RPMI7951 (cell line): ENCODE results near the gene KCNQ4. TPM values are rescaled to one million over a fixed set of nuclear protein-coding genes. Genes with fewer than 3 reads are reported as not detected.

Source experiments
- DNase-seq: peaks from one replicate; pipeline ENCODE4 v3.0.0-alpha.2; 2012; ENCODE audit warnings: low read depth
- total RNA-seq: library from RNA; depleted of rRNA; stranded (reverse); fragments of >200 nt; shearing (Covaris generic); gene quantifications from 2 replicates; pipeline ENCODE4 v1.2.3, GENCODE V29; 2014

Gene KCNQ4
- total RNA-seq, 1 experiment from 2014 or later = not detected

- no peak for DNase-seq
Observed at GRCh38 chr1:40820251-40820797, 36.7 kb downstream of the KCNQ4 start.

- no peak for DNase-seq
Observed at GRCh38 chr1:40820911-40821693, 37.5 kb downstream of the KCNQ4 start.

GRCh38 chr1:40822890-40823289 is 39.3 kb downstream of the KCNQ4 start:
- no peak for DNase-seq

DNA sequence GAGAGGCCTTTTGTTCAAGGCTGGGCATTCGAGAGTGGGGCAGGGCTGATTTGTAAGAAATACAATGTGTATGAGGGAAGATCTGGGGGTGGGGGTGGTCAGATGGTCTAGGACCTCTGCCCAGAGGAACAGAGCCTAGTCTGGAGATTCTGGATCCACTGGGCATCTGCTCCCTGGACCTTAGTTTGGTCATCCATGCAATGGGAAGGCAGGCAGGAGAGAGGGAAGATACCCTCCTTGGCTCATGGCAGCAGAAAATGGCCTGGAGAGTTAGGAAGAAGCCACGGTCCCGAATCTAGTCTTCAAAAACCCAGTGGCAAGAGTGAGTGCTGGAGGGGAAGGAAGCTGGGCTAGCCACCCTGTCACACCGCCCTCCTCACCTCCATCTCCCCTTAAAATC is 39.8 kb downstream of the KCNQ4 start:
- no peak for DNase-seq

- no peak for DNase-seq
Observed at GRCh38 chr1:40823983-40824382, 40.4 kb downstream of the KCNQ4 start.

- no peak for DNase-seq
Observed at GRCh38 chr1:40824591-40825434, 41.2 kb downstream of the KCNQ4 start.

DNA sequence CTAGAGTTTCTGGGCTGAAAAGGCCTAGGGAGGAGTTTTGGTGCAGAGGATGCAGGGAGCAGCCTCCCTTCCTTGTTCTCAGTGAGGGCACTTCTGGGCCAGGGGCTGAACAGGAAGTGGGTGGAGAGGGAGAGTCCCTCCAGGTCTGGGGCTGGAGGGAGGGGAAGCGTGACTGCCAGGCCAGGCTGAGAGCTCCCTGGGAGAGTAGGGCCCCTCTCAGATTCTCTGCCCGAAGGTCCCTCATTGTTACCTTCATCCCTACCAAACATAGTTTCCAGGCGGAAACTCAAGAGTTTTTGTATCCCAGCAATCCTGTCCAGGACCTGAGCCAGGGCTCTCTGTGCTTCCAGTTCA is 41.8 kb downstream of the KCNQ4 start:
- no peak for DNase-seq

- no peak for DNase-seq
Observed at GRCh38 chr1:40825996-40826395, 42.4 kb downstream of the KCNQ4 start.

DNA sequence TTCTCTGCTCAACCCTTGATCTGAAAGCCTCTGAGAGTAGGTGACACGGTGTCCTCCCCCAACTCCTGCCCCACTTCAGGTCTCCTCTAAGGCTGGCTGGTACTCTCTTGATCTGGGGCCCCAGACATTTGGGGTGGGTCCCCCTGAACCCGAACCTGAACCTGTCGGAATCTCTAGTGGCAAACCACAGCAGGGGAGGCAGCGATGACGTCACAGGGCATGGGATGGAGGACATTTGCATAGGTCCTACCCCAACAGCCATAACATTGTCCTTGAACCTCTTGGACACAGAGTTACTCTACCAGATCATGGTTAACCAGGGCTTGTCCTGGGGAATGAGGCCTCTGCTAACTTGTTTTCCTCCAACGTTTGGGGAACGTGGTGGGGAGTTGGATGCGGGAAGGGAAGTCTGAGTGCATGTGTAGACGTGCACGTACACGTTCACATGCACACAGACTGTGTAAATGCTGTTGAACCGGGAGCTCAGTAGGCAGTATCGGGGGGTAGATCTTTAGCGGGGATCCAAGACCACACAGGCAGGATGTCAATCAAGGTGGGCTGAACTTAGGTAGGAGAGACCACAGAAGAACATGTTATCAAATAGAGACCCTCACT is 46.2 kb downstream of the KCNQ4 start:
- no peak for DNase-seq

DNA sequence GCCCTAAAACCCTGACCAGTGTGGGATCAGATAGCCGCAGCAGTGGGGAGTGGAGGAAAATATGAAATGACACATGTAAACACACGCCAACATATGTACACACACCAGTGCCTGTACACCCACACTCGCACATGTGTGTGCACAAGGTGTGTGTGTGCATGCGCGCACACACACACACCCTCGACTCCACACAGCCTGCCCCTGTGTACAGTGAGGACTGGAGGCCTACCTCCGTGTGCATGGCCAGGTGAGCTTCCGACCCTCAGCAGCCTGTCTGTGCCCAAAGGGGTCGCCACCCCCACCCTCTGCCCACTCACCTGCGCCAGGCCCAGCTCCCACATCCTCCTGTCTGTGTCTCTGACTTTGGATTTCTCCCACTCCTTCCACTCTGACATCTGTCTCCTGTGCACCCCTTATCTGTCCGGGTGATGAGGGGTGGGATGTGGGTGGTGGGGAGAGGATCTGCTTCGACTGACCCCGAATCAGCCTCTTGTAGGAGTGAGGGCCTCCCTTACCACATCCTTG is 46.9 kb downstream of the KCNQ4 start:
- DNase-seq = no peak

DNA sequence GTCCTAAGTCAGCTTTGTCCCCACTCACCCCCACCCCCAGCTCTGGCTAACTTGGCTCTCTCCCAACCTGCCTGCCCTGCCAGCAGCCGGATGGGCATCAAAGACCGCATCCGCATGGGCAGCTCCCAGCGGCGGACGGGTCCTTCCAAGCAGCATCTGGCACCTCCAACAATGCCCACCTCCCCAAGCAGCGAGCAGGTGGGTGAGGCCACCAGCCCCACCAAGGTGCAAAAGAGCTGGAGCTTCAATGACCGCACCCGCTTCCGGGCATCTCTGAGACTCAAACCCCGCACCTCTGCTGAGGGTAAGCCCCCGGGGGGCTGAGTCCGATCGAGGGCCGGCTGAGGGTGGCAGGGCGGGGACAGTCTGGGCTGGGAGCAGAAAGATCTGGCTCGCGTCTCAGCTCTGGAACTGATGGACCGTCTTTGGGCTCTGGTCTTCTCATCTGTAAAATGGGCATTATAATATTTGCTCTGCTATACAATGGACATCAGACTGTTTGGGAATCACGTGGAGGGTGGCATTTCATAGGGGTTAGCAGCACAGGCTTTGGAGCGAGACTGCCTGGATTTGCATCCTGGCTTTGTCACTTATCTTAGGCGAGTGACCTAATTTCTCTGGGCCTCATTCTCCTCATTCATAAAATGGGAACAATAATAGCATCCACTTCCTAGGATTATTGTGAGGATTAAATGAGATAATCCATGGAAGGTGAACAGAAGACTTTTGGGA is 47.6 kb downstream of the KCNQ4 start:
- no peak for DNase-seq

- DNase-seq = no peak
Observed at GRCh38 chr1:40833979-40834378, 50.4 kb downstream of the KCNQ4 start.

GRCh38 chr1:40834968-40835545 is 51.5 kb downstream of the KCNQ4 start:
- DNase-seq = peak; percentile 39

DNA sequence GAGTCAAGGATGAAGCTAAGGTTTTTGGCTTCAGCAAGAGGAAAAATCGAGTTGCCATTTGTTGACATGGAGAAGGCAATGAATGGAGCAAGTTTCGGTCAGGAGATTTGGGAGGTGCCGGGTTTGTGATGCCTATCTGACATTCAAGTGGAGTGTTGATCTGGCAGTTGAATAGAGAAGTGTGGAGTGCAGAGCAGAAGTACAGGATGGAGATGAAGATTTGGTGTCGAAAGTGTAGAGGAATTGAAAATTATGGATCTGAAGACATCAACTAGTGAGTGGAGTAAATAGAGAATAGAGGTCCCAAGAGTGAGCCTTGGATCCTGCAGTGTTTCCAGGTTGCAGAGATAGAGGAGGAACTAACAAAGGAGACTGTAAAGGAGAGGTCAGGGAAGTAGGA is 52.7 kb downstream of the KCNQ4 start:
- no peak for DNase-seq

DNA sequence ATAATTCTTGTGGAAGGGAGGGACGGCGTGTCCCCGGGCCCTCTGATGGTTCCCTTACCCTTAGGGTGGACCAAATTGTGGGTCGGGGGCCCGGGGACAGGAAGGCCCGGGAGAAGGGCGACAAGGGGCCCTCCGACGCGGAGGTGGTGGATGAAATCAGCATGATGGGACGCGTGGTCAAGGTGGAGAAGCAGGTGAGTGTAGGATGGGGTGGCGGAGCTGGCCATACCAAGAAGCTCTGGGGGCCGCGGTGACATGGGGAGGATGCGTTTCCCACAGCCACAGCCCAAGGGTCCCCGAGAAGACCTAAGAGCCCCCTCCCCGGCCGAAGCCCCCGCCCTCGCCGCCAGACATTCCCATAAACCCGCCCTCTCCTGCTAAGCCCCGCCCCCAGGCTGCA is 54.0 kb downstream of the KCNQ4 start:
- DNase-seq = no peak

- DNase-seq = no peak
Observed at GRCh38 chr1:40838045-40838979, 54.7 kb downstream of the KCNQ4 start.

DNA sequence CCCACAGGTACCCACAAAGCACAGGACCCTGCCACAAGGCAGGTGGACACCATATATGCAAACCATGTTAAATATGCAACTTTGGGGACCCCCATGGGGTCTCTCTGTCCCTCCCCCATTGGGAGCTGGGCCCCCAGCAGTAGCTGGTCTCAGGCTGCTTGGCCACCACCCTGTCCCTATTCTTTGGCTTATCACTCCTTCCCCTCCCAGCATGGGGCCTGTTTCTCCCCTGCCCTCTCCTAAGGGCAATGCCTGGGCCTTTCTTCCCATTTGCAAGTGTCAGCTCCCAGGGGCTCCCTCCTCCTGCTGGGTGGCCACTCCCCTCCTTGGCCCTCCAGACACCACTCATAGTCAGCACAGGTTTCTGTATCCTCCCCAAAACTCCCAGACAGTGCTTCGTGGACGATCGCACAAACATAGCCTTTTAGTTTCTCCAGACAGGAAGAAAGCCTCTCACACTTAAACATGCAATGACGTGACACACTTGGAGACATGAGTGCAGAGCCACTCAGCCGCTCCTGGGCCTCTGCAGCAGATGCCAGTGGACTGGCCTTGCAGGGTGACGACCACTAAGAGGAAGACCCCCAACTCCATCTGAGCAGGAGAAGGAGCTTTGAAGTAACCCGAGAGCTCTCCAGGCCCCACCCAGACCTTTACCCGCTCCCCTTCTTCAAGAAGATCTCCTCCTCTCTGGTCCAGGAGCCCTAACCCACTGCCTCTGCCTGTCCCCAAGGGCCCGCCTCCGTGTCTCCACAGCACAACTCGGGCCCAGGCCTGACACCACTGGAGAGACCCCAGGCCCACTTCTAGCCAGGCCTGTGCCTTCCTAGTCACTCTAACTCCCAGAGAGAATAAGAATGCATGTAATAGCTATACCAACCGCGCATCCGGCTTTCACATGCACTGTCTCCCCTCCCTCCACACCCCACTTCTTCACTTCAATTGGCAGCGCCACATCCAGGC is 55.7 kb downstream of the KCNQ4 start:
- no peak for DNase-seq

GRCh38 chr1:40839943-40840335 is 56.4 kb downstream of the KCNQ4 start:
- DNase-seq = no peak
